SU-DHL-6 (cell line): ENCODE data around the gene DIP2C.
A peak's percentile ranks its signal among the peaks of the same experiment; 100 is the strongest.

Experiments used
- H2AFZ ChIP-seq: fragments of 200-600 bp; sonication (generic); 2 replicates; pipeline ENCODE4 v1.6.1; 2014; ENCODE audit warnings: low read depth, mild to moderate bottlenecking, moderate library complexity, mixed read lengths, antibody characterized with exemption, low read length; ENCODE audit not compliant: severe bottlenecking
- H3F3A ChIP-seq: fragments of 200-600 bp; shearing (Covaris generic); 2 replicates; pipeline ENCODE4 v1.6.0; 2016; ENCODE audit warnings: antibody characterized with exemption, mild to moderate bottlenecking; ENCODE audit not compliant: insufficient read depth
- H3K27ac ChIP-seq: fragments of 200-600 bp; sonication (generic); 2 replicates; pipeline ENCODE4 v1.5.1; 2016; ENCODE audit warnings: low read depth, mild to moderate bottlenecking, low read length, moderate library complexity, mixed read lengths
- H3K27me3 ChIP-seq: fragments of 200-600 bp; sonication (generic), shearing (Covaris generic); 2 replicates; pipeline ENCODE4 v1.6.0; 2014; ENCODE audit warnings: mild to moderate bottlenecking, low read length
- H3K36me3 ChIP-seq: fragments of 200-600 bp; sonication (generic); 2 replicates; pipeline ENCODE4 v1.6.1; 2014; ENCODE audit warnings: mild to moderate bottlenecking, low read length, mixed read lengths
- H3K4me2 ChIP-seq: fragments of 300-600, 200-600 bp; shearing (Covaris generic), sonication (generic); 2 replicates; pipeline ENCODE4 v1.6.0; 2014; ENCODE audit warnings: low read length, low read depth, mild to moderate bottlenecking; ENCODE audit not compliant: poor library complexity, severe bottlenecking
- H3K4me3 ChIP-seq: fragments of 200-600 bp; sonication (generic); 2 replicates; pipeline ENCODE4 v1.5.1; 2014; ENCODE audit warnings: antibody characterized with exemption, low read length, mild to moderate bottlenecking, mixed read lengths; ENCODE audit not compliant: insufficient read depth, poor library complexity, severe bottlenecking
- H3K79me2 ChIP-seq: fragments of 200-600 bp; sonication (generic); 2 replicates; pipeline ENCODE4 v1.6.1; 2014; ENCODE audit warnings: mild to moderate bottlenecking, low read length, moderate library complexity; ENCODE audit not compliant: insufficient read depth
- H3K9ac ChIP-seq: fragments of 200-600 bp; sonication (generic); 2 replicates; pipeline ENCODE4 v1.7.0; 2014; ENCODE audit warnings: mild to moderate bottlenecking, low read length
- H3K9me2 ChIP-seq: fragments of 200-600 bp; sonication (generic); replicated peaks from 2 replicates; pipeline ENCODE4 v1.6.1; 2014; ENCODE audit warnings: low read length; ENCODE audit not compliant: insufficient read depth
- H3K9me3 ChIP-seq: fragments of 200-600 bp; sonication (generic); 2 replicates; pipeline ENCODE4 v1.6.1; 2014; ENCODE audit warnings: low read length, mixed read lengths; ENCODE audit not compliant: insufficient read depth
- H4K20me1 ChIP-seq: fragments of 200-600 bp; sonication (generic); 2 replicates; pipeline ENCODE4 v1.6.1; 2014; ENCODE audit warnings: low read depth, mild to moderate bottlenecking, antibody characterized with exemption, low read length, moderate library complexity, mixed read lengths
- CTCF ChIP-seq: fragments of 200-600 bp; sonication (generic); IDR thresholded peaks from one replicate; pipeline ENCODE4 v1.5.1; 2017; ENCODE audit warnings: antibody characterized with exemption, mild to moderate bottlenecking, low read length, moderate library complexity; ENCODE audit not compliant: insufficient read depth, poor library complexity, severe bottlenecking
- EZH2phosphoT487 ChIP-seq: fragments of 200-600 bp; sonication (generic), shearing (Covaris generic); conservative IDR thresholded peaks from 2 replicates; pipeline ENCODE4 v1.6.1; 2018; ENCODE audit warnings: mild to moderate bottlenecking, antibody characterized with exemption, low read length, moderate library complexity, mixed read lengths

The DIP2C gene

GRCh38 chr10:511101-511848 is 178.2 kb downstream of the DIP2C start:
- Histone ChIP-seq H3K36me3 (peaks cover 11% of the 10 kb centered on the region; the same call in 1 of the 2 replicates), H3K9me2 (no peaks in the 10 kb centered on the region), H3K9me3 (peaks cover 6% of the 10 kb centered on the region; the same call in 1 of the 2 replicates), H2AFZ (no peak overlapping the region), H3K79me2 (peaks cover 23% of the 10 kb centered on the region; the same call in 1 of the 2 replicates), H3F3A (peaks cover 60% of the 10 kb centered on the region), H3K27me3 (no peaks in the 10 kb centered on the region), H3K4me3 (peak overlapping the region; percentile 29), H4K20me1 (no peaks in the 10 kb centered on the region), H3K4me2 (peak overlapping the region; percentile 79), H3K27ac (peak overlapping the region; percentile 96), H3K9ac (peak overlapping the region; percentile 63)
- TF ChIP-seq EZH2phosphoT487 (no peak), CTCF (peak; percentile 95)

GRCh38 chr10:510415-510881 is 179.0 kb downstream of the DIP2C start:
- Histone ChIP-seq H3F3A (peaks cover 62% of the 10 kb centered on the region), H3K36me3 (peaks cover 11% of the 10 kb centered on the region; the same call in 1 of the 2 replicates), H4K20me1 (no peaks in the 10 kb centered on the region), H3K27ac (peak overlapping the region; percentile 96), H3K9ac (peak overlapping the region; percentile 63), H3K9me3 (peaks cover 15% of the 10 kb centered on the region; the same call in 1 of the 2 replicates), H3K9me2 (no peaks in the 10 kb centered on the region), H3K4me3 (peak overlapping the region; percentile 29), H3K79me2 (peaks cover 23% of the 10 kb centered on the region; the same call in 1 of the 2 replicates), H3K4me2 (peak overlapping the region; percentile 79), H3K27me3 (no peaks in the 10 kb centered on the region), H2AFZ (peak overlapping the region; percentile 1)
- TF ChIP-seq EZH2phosphoT487 = no peak
- no peak for TF ChIP-seq CTCF

GRCh38 chr10:509361-510102 is 179.9 kb downstream of the DIP2C start:
- TF ChIP-seq EZH2phosphoT487 = no peak
- no peak for TF ChIP-seq CTCF
- Histone ChIP-seq H3K27ac (peak overlapping the region; percentile 96), H3K79me2 (peaks cover 29% of the 10 kb centered on the region; the same call in 1 of the 2 replicates), H3K4me3 (peak overlapping the region; percentile 9), H3K9me2 (no peaks in the 10 kb centered on the region), H3F3A (peaks cover 57% of the 10 kb centered on the region), H3K4me2 (peak overlapping the region; percentile 79), H3K36me3 (peaks cover 11% of the 10 kb centered on the region; the same call in 1 of the 2 replicates), H3K9me3 (peaks cover 23% of the 10 kb centered on the region; the same call in 1 of the 2 replicates), H3K27me3 (no peaks in the 10 kb centered on the region), H3K9ac (peak overlapping the region; percentile 63), H2AFZ (no peak overlapping the region), H4K20me1 (no peaks in the 10 kb centered on the region; the same call in 1 of the 2 replicates)
